Measurements from ENCODE around the gene ST7.

The ST7 gene

GRCh38 chr7:117169907-117170306 is 216.6 kb downstream of the ST7 start:
- H3K27ac Mint-ChIP-seq: no peak overlapping the region
- H3K4me1 Mint-ChIP-seq (ENCODE audit: low read depth): no peaks in the 10 kb centered on the region
- no peaks in the 10 kb centered on the region for H3K9me3 Mint-ChIP-seq
- H3K36me3 Mint-ChIP-seq (ENCODE audit: low read depth): peaks cover 8% of the 10 kb centered on the region
- H3K4me3 Mint-ChIP-seq: no peak overlapping the region
- H3K27me3 Mint-ChIP-seq: no peaks in the 10 kb centered on the region

DNA sequence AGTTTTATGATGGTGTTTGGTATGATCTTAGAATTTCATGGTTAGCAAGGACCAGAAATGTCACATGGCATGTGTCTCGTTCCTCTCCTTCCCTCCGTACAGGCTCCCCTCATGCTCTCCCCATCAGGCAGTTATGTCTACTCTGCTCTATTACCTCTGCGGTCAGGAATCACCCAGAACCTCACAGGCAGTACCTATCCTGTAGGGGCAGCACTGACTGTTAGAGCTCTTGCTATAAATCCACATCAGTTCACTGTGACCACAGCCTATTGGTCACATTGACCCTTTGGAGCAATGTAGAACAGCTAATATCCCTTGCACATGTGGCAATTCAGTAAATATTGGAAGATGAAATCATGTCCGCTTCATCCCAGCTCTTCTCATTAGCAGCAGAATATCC is 217.8 kb downstream of the ST7 start:
- Mint-ChIP-seq H3K9me3 (no peaks in the 10 kb centered on the region), H3K4me1 (ENCODE audit: low read depth) (no peaks in the 10 kb centered on the region), H3K27me3 (no peaks in the 10 kb centered on the region), H3K27ac (no peak overlapping the region), H3K36me3 (ENCODE audit: low read depth) (peaks cover 8% of the 10 kb centered on the region), H3K4me3 (no peak overlapping the region)

- H3K27ac Mint-ChIP-seq: no peak overlapping the region
- H3K4me3 Mint-ChIP-seq: no peak overlapping the region
- H3K27me3 Mint-ChIP-seq: no peaks in the 10 kb centered on the region
- H3K4me1 Mint-ChIP-seq (ENCODE audit: low read depth): no peaks in the 10 kb centered on the region
- H3K36me3 Mint-ChIP-seq (ENCODE audit: low read depth): peaks cover 8% of the 10 kb centered on the region
- no peaks in the 10 kb centered on the region for H3K9me3 Mint-ChIP-seq
Observed at GRCh38 chr7:117172283-117172682, 219.0 kb downstream of the ST7 start.

DNA sequence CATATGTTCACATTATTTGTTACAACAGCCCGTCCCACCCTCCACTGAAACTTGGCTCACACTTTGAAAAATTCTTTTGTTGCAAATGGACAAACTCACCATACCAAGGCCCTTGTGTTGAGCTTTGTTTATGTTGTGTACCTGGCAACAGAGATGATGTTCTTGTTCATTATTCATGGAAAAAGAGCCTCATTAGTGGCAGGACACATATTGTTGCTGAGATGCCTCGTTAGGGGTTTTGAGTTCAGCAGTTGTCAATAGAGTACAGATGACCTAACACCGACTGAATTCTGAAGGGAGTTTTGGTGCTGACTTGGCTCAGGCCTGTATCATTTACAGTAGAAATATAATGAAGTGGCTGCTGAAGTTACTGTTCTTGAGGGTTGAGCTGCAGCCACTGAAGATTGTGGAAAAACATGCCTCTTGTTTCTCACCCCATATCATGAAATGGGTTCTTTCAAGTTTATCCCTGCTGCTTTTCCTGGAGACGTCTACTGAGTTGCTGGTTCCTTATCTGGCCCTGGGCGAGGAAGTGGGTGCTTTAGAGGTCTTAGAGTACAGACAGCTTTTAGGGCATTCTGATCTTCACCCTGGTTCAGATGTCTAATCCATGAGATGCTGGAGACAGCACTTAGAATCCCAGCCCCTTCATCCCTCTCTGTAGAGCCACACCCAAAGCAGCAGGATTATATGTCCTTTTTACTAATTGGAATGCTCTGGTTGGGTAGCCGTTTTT is 219.9 kb downstream of the ST7 start:
- no peak overlapping the region for H3K4me3 Mint-ChIP-seq
- H3K27ac Mint-ChIP-seq: no peak overlapping the region
- no peaks in the 10 kb centered on the region for H3K4me1 Mint-ChIP-seq (ENCODE audit: low read depth)
- no peaks in the 10 kb centered on the region for H3K9me3 Mint-ChIP-seq
- H3K27me3 Mint-ChIP-seq: no peaks in the 10 kb centered on the region
- H3K36me3 Mint-ChIP-seq (ENCODE audit: low read depth): peaks cover 8% of the 10 kb centered on the region

DNA sequence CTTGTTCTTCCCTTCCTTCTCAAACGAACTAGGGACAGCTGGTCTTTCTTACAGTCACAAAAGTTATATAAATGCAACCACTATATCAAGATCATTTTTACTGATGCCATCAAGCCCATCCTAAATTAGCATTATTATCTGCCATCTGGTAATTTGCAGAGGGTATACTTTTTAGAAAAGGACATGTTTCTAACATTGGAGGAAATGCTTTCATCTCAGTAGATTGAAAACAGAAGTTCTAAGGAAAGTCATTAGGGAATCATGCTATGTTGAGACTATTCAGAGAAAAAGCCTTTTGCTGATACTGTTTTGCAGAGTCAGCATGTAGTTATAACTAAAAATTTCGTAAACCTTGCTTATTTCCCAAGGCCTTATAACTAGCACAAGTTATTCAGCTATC is 222.9 kb downstream of the ST7 start:
- Mint-ChIP-seq H3K9me3 (no peaks in the 10 kb centered on the region), H3K36me3 (ENCODE audit: low read depth) (peaks cover 8% of the 10 kb centered on the region), H3K27ac (no peak overlapping the region)

GRCh38 chr7:117178600-117178999 is 225.3 kb downstream of the ST7 start:
- Mint-ChIP-seq H3K27ac (no peak overlapping the region), H3K36me3 (ENCODE audit: low read depth) (peaks cover 3% of the 10 kb centered on the region), H3K4me1 (ENCODE audit: low read depth) (no peaks in the 10 kb centered on the region), H3K4me3 (no peak overlapping the region), H3K27me3 (no peaks in the 10 kb centered on the region), H3K9me3 (peaks cover 2% of the 10 kb centered on the region)

More for the DNA sequence above, 222.9 kb downstream of the ST7 start:
- no peak overlapping the region for H3K4me3 Mint-ChIP-seq
- no peaks in the 10 kb centered on the region for H3K27me3 Mint-ChIP-seq
- no peaks in the 10 kb centered on the region for H3K4me1 Mint-ChIP-seq (ENCODE audit: low read depth)

DNA sequence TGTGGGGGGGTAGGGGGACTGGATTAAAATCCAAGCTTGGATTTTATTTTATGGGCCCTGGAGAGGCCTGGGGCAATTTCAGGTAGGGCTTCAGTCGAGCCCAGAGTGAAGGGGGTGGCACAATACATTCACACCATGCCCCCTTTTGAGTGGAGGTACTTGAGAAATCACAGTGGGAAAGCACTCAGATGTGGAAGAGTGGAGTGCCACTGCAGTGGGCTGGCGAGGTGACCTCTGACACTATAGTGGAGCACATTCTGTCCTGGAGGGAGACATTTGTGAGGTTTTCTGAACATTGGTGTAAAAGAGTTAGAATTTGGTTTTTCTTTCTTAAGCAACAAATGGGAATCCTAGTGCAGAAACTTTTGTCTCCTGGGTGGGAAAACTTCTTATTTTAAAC is 226.4 kb downstream of the ST7 start:
- Mint-ChIP-seq H3K4me1 (ENCODE audit: low read depth) (no peaks in the 10 kb centered on the region), H3K27ac (no peak overlapping the region), H3K27me3 (no peaks in the 10 kb centered on the region), H3K9me3 (peaks cover 6% of the 10 kb centered on the region), H3K4me3 (no peak overlapping the region), H3K36me3 (ENCODE audit: low read depth) (peaks cover 5% of the 10 kb centered on the region)

DNA sequence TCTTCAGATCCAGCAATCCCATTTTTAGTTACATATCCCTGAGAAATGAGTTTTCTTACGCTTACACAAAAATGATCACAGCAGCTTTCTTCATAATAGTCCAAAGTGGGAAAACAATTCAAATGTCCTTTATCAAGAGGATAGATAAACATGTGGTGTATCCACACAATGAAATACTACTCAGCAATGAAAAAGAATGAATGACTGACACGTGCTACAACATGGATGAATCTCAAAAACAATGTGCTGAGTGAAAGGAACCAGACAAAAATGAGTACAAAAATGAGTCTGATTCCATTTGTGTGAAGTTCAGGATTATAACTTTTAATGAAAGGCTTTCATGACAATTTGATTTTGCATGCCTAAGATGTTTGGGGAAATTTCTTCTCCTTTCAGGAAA is 230.4 kb downstream of the ST7 start:
- Mint-ChIP-seq H3K9me3 (peaks cover 6% of the 10 kb centered on the region), H3K27me3 (no peaks in the 10 kb centered on the region), H3K27ac (no peak overlapping the region), H3K36me3 (ENCODE audit: low read depth) (peaks cover 5% of the 10 kb centered on the region), H3K4me1 (ENCODE audit: low read depth) (no peaks in the 10 kb centered on the region), H3K4me3 (no peak overlapping the region)

GRCh38 chr7:117184367-117184766 is 231.1 kb downstream of the ST7 start:
- Mint-ChIP-seq H3K27me3 (no peaks in the 10 kb centered on the region), H3K9me3 (peaks cover 6% of the 10 kb centered on the region), H3K36me3 (ENCODE audit: low read depth) (peaks cover 5% of the 10 kb centered on the region), H3K27ac (no peak overlapping the region), H3K4me1 (ENCODE audit: low read depth) (no peaks in the 10 kb centered on the region), H3K4me3 (no peak overlapping the region)

- H3K4me3 Mint-ChIP-seq: no peak overlapping the region
- no peaks in the 10 kb centered on the region for H3K27me3 Mint-ChIP-seq
- H3K9me3 Mint-ChIP-seq: peaks cover 6% of the 10 kb centered on the region
- no peaks in the 10 kb centered on the region for H3K4me1 Mint-ChIP-seq (ENCODE audit: low read depth)
- peaks cover 5% of the 10 kb centered on the region for H3K36me3 Mint-ChIP-seq (ENCODE audit: low read depth)
- H3K27ac Mint-ChIP-seq: no peak overlapping the region
Observed at GRCh38 chr7:117185124-117185523, 231.8 kb downstream of the ST7 start.

- Mint-ChIP-seq H3K4me3 (no peak overlapping the region), H3K27ac (no peak overlapping the region), H3K9me3 (peaks cover 6% of the 10 kb centered on the region), H3K36me3 (ENCODE audit: low read depth) (peaks cover 5% of the 10 kb centered on the region), H3K4me1 (ENCODE audit: low read depth) (no peaks in the 10 kb centered on the region), H3K27me3 (no peaks in the 10 kb centered on the region)
Observed at GRCh38 chr7:117186218-117187010, 233.1 kb downstream of the ST7 start.

- H3K36me3 Mint-ChIP-seq (ENCODE audit: low read depth): peaks cover 4% of the 10 kb centered on the region
- H3K27ac Mint-ChIP-seq: no peak overlapping the region
- H3K4me3 Mint-ChIP-seq: no peak overlapping the region
- peaks cover 6% of the 10 kb centered on the region for H3K9me3 Mint-ChIP-seq
- no peaks in the 10 kb centered on the region for H3K27me3 Mint-ChIP-seq
- no peaks in the 10 kb centered on the region for H3K4me1 Mint-ChIP-seq (ENCODE audit: low read depth)
Observed at GRCh38 chr7:117188376-117188775, 235.1 kb downstream of the ST7 start.

DNA sequence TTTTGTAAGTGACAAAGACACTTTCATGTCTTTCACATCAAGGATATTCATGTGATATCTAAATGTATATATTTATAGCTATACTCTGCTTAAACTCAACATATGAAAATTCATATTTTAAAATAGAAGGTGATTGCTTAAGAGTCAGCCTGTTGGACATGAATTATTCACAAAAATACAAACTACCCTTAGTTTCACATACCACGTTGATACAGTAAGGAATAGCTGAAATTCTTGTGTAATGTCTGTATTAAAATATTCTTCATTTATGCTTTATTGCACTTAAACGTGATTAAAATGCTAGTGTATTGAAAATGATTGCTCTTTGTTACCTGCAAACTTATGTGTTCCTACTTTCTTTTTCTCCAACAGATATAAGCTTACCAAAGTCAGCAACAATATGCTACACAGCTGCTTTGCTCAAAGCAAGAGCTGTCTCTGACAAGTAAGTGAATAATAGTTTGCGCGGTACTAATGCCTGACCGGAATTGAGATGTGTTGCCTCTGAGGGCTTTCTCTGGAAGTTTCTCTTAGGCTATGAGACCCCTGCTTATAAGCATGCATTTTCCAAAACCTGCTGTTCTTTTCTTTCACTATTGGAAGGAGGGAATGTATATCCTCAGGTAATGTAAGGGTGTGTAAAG is 235.8 kb downstream of the ST7 start:
- Mint-ChIP-seq H3K9me3 (no peaks in the 10 kb centered on the region), H3K4me1 (ENCODE audit: low read depth) (no peaks in the 10 kb centered on the region), H3K27me3 (no peaks in the 10 kb centered on the region), H3K27ac (no peak overlapping the region), H3K4me3 (no peak overlapping the region), H3K36me3 (ENCODE audit: low read depth) (no peaks in the 10 kb centered on the region)

GRCh38 chr7:117190104-117190503 is 236.8 kb downstream of the ST7 start:
- H3K27me3 Mint-ChIP-seq: no peaks in the 10 kb centered on the region
- H3K36me3 Mint-ChIP-seq (ENCODE audit: low read depth): no peaks in the 10 kb centered on the region
- H3K4me1 Mint-ChIP-seq (ENCODE audit: low read depth): no peaks in the 10 kb centered on the region
- H3K9me3 Mint-ChIP-seq: no peaks in the 10 kb centered on the region
- no peak overlapping the region for H3K4me3 Mint-ChIP-seq
- no peak overlapping the region for H3K27ac Mint-ChIP-seq

GRCh38 chr7:117190746-117191435 is 237.6 kb downstream of the ST7 start:
- no peaks in the 10 kb centered on the region for H3K9me3 Mint-ChIP-seq

More at GRCh38 chr7:117190746-117191435, 237.6 kb downstream of the ST7 start:
- Mint-ChIP-seq H3K36me3 (ENCODE audit: low read depth) (no peaks in the 10 kb centered on the region), H3K4me1 (ENCODE audit: low read depth) (no peaks in the 10 kb centered on the region), H3K4me3 (no peak overlapping the region), H3K27me3 (no peaks in the 10 kb centered on the region), H3K27ac (no peak overlapping the region)
